Spleen (tissue), 11 donors: Measurements from ENCODE around the gene ASPA. TPM values are rescaled to one million over a fixed set of nuclear protein-coding genes. Genes with fewer than 3 reads are reported as not detected.

Experiments
- DNase-seq: peaks from one replicate; pipeline ENCODE4 v3.0.0-alpha.2; 2020
- H3K27ac ChIP-seq, 8 donors: fragments of 200-600 bp; sonication (generic) in 7 of 8; 1 replicate in 4 of 8; 2 replicates in 4 of 8; pipeline versions ENCODE4 v1.5.0 to v1.8.0; 2016 to 2021; ENCODE audit warnings: inconsistent platforms in 4 of 8, mild to moderate bottlenecking in 4 of 8, moderate library complexity in 1 of 8
- H3K27me3 ChIP-seq, 7 donors: fragments of 200-600 bp; sonication (generic) in 6 of 7; replicated peaks in 1 of 7; 1 replicate in 4 of 7; 2 replicates in 3 of 7; pipeline versions ENCODE4 v1.5.0 to v1.8.0; 2016 to 2021; ENCODE audit warnings: inconsistent platforms in 3 of 7, mild to moderate bottlenecking in 1 of 7
- H3K36me3 ChIP-seq, 6 donors: fragments of 200-600 bp; sonication (generic) in 5 of 6; 1 replicate in 4 of 6; 2 replicates in 2 of 6; pipeline versions ENCODE4 v1.5.0 to v1.8.0; 2016 to 2021; ENCODE audit warnings: inconsistent platforms in 2 of 6
- H3K4me1 ChIP-seq, 6 donors: fragments of 200-600 bp; sonication (generic) in 5 of 6; 1 replicate in 3 of 6; 2 replicates in 3 of 6; pipeline versions ENCODE4 v1.5.0 to v1.8.0; 2016 to 2021; ENCODE audit warnings: inconsistent platforms in 3 of 6
- H3K4me3 ChIP-seq, 8 donors: fragments of 200-600 bp; sonication (generic) in 7 of 8; 1 replicate in 4 of 8; 2 replicates in 4 of 8; pipeline versions ENCODE4 v1.5.0 to v1.8.0; 2016 to 2021; ENCODE audit warnings: inconsistent platforms in 4 of 8, mild to moderate bottlenecking in 4 of 8, moderate library complexity in 2 of 8
- H3K9me3 ChIP-seq, 8 donors: fragments of 200-600 bp; sonication (generic) in 7 of 8; 1 replicate in 4 of 8; 2 replicates in 4 of 8; pipeline versions ENCODE4 v1.5.0 to v1.8.0; 2016 to 2021; ENCODE audit warnings: inconsistent platforms in 4 of 8
- CTCF ChIP-seq, 11 experiments: fragments of 200-600 bp in 7 of 11; fragments of 450-650 bp in 4 of 11; sonication (generic) in 4 of 11; IDR thresholded peaks in 8 of 11; conservative IDR thresholded peaks in 3 of 11; 1 replicate in 7 of 11; 2 replicates in 4 of 11; pipeline versions ENCODE4 v1.4.0 to v1.8.0; 2016 to 2021; ENCODE audit warnings: antibody characterized with exemption in 11 of 11, inconsistent platforms in 4 of 11, mild to moderate bottlenecking in 1 of 11
- POLR2A ChIP-seq, 3 donors: fragments of 450-650 bp; IDR thresholded peaks; one replicate each; pipeline ENCODE4 v1.5.1; 2017; ENCODE audit warnings: antibody characterized with exemption in 3 of 3, mild to moderate bottlenecking in 1 of 3
- POLR2AphosphoS5 ChIP-seq, 3 donors: sonication (generic); formaldehyde crosslinking; IDR thresholded peaks; one replicate each; pipeline ENCODE4 v1.5.1; 2017; ENCODE audit warnings: antibody characterized with exemption in 3 of 3
- WGBS, 5 donors: extraction: QIAGEN DNeasy Blood & Tissue Kit in 3 of 5; methylation state at CpG; one replicate each; pipeline versions ENCODE4 v1.1.5 to v1.1.7; 2013 to 2018; 5-methylcytosine and 5-hydroxymethylcytosine counted together
- intact Hi-C: fragments of 100-400 bp; cut with DNase I; formaldehyde crosslinking; loops from one replicate; pipeline ENCODE4 v1.15.0; 2023; ENCODE audit warnings: low total_unique reads
- polyA plus RNA-seq, 3 donors: library from polyadenylated mRNA; stranded (reverse); fragments of 200-250 nt; gene quantifications; one replicate each; pipeline ENCODE4 v1.2.1, GENCODE V29; 2013
- total RNA-seq, 7 donors: library from RNA; depleted of rRNA in 3 of 7; stranded (reverse); fragments of >200 nt in 3 of 7; fragmentation: NEBNext Ultra II Directional in 4 of 7; extraction: Animal tissue kit (Norgen Biotek cat#: 25700) in 4 of 7; gene quantifications; one replicate each; pipeline versions ENCODE4 v1.1.0 to v1.2.1, GENCODE V29; 2016 to 2021
- donor health status: healthy with polysubstance abuse.
- donor health status: DM: no; HTN: no; CAD: no; lungs with moderate emphysema.
- donor health status: DM: no; HTN: no; CAD: no.
- donor health status: Bipolar disorder and iron deficiency.
- donor health status: healthy.
- donor health status: DM: no; HTN: no; CAD: no.
- donor health status: DM: yes; HTN: yes; CAD: no.

The ASPA gene
- total and polyA plus RNA-seq, 10 donors = 0.86 to 10.8 (median 4.6) TPM

DNA sequence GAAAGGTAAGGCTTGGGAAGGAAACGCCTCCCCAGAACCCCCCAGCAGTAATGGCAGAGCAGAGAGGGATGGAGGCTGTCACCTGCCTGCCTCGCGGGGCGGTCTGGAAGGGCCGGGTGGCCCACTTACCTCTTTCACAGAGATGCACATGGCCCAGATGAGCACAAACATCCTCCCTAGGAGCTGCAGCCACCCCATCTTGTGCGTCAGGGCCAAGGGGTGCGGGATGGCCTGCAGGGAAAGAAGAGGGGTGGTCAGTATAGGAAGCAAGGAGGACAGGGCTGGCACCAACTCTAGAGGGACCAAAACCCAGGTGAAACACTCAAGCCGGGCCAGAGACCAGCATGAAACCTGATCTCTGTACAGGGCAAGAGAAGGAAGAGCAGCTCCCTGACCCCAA, 52.1 kb downstream of the ASPA start:
- no peak overlapping the region for H3K4me3 ChIP-seq
- intact Hi-C loops = no loop called here
- peak; percentile 25 for DNase-seq
- peaks cover 0 to 33% (median 0%) of the 10 kb centered on the region in 7 donors for H3K27me3 ChIP-seq
- TF ChIP-seq POLR2AphosphoS5 (IDR thresholded peaks at IDR 0.05) (no peak), CTCF (IDR thresholded peaks at IDR 0.05 in 8 of 11, conservative IDR thresholded peaks at IDR 0.05 in 3 of 11) (no peak), POLR2A (IDR thresholded peaks at IDR 0.05) (no peak)
- 86 to 97% (median 91%) methylated on average over 8 of the region's 8 CpGs for WGBS, 5 donors
- H3K36me3 ChIP-seq = no peaks in the 10 kb centered on the region
- H3K9me3 ChIP-seq = no peaks in the 10 kb centered on the region
- H3K27ac ChIP-seq = no peak overlapping the region
- H3K4me1 ChIP-seq = no peaks in the 10 kb centered on the region

DNA sequence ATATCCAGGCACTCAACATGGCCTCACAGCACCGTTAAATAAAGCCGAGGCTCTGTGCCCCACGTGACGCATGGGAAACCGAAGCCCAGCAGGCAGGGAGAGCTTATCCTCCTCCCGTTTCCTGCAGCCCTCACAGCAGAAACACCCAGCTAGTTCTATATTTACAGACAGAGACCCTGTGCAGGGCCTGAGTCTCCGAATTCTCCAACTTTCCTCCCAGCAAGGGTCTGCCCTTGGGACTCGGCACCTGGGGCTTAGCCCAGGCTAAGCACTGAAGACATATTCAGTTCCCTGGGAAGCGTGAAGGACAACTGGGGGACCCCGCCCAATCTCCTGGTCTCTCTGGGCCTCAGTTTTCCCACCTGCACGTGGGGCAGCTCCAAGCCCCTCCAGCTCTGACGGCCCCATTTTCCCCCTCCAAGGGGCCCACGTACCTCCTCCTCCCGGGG, 52.6 kb downstream of the ASPA start:
- DNase-seq = peak; percentile 41
- intact Hi-C loops = no loop called here
- WGBS, 5 donors = 67 to 85% (median 73%) methylated on average over 14 of the region's 14 CpGs
- TF ChIP-seq POLR2AphosphoS5 (IDR thresholded peaks at IDR 0.05) (no peak), POLR2A (IDR thresholded peaks at IDR 0.05) (no peak), CTCF (IDR thresholded peaks at IDR 0.05 in 8 of 11, conservative IDR thresholded peaks at IDR 0.05 in 3 of 11) (no peak)
- Histone ChIP-seq H3K27ac (no peak overlapping the region), H3K36me3 (no peaks in the 10 kb centered on the region), H3K4me1 (no peaks in the 10 kb centered on the region), H3K9me3 (no peaks in the 10 kb centered on the region), H3K4me3 (no peak overlapping the region), H3K27me3 (peaks cover 0 to 36% (median 0%) of the 10 kb centered on the region in 7 donors)

- intact Hi-C loops = no loop called here
- H3K4me1 ChIP-seq = no peaks in the 10 kb centered on the region
- H3K36me3 ChIP-seq = no peaks in the 10 kb centered on the region
- H3K9me3 ChIP-seq = no peaks in the 10 kb centered on the region
- H3K27ac ChIP-seq = no peak overlapping the region
- H3K4me3 ChIP-seq = no peak overlapping the region
- peaks cover 0 to 36% (median 0%) of the 10 kb centered on the region in 7 donors for H3K27me3 ChIP-seq
- 50 to 60% (median 56%) methylated on average over 10 to 11 of the region's 11 CpGs for WGBS, 5 donors
- TF ChIP-seq POLR2A (IDR thresholded peaks at IDR 0.05) (no peak), POLR2AphosphoS5 (IDR thresholded peaks at IDR 0.05) (no peak), CTCF (IDR thresholded peaks at IDR 0.05 in 8 of 11, conservative IDR thresholded peaks at IDR 0.05 in 3 of 11) (no peak)
- DNase-seq = peak; percentile 43
These were observed 53.2 kb downstream of the ASPA start for GRCh38 chr17:3528880-3529511.

DNA sequence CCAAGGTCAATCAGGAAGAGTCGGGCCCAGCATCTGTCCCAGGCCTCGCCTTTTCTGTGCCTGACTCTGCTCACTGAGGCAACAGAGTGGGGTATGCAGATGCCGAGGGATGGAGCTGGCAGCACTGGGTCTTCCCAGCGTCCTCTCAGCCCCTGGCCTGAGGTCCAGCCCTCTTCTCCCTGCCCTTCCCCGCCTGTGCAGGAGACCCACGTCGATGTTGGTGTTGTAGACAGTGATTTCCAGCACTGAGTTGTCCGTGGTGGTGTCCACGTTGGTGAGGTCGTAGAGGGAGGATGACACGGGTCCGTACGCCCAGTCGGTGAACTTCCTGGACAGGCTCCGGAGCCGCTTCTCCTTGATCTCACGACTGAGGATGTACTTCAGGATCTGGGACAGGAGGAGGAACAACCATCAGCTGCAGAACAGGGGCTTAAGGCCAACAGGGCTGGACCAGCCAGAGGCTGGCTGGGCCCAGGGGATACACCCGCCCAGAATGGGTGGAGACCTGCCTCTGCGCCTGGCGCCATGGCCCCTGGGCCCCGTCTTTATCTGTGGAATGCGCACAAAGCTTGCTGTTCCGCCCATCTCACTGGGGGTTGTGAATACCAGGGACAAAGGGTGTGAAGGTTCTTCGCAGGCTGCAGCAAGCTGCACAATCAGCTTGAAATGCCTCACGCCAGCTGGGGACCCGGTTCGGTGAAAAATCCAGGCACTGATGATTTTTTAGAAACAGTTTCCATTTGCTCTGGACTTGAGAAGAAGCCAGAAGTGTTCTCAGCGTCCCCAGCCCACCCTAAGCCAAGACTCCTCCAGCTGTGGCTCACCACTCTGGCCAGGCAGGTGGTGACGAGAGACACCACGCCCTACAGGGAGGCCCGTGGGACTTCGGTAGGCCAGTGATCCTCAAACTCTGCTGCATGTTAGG, 54.3 kb downstream of the ASPA start:
- Histone ChIP-seq H3K27me3 (peaks cover 0 to 36% (median 0%) of the 10 kb centered on the region in 7 donors), H3K27ac (no peak overlapping the region), H3K36me3 (no peaks in the 10 kb centered on the region), H3K4me1 (peaks cover 0 to 8% (median 0%) of the 10 kb centered on the region in 6 donors), H3K9me3 (no peaks in the 10 kb centered on the region), H3K4me3 (no peak overlapping the region)
- TF ChIP-seq POLR2A (IDR thresholded peaks at IDR 0.05) = no peak
- TF ChIP-seq POLR2AphosphoS5 (IDR thresholded peaks at IDR 0.05) = peak in 1 of 3 donors; percentile 36
- intact Hi-C loops = no loop called here
- WGBS, 5 donors = 63 to 87% (median 71%) methylated on average over 27 to 32 of the region's 32 CpGs
- DNase-seq = peak; percentile 66
